Activated CD4-positive, alpha-beta T cell treated with anti-CD3 and anti-CD28 coated beads, Interleukin-2, amount 50 U/mL, for 1 hour (primary cell): ENCODE results near the gene EDEM1.
"Not testable (repeated sequence)": the region's sequence is repeated elsewhere in the genome, so short reads cannot be mapped to it uniquely, and the experiment has no call there.

Experiments
- DNase-seq: peaks from one replicate; pipeline ENCODE4 v3.0.0-alpha.2; 2020

EDEM1 gene

GRCh38 chr3:5179036-5179435 lies 8.5 kb upstream of the EDEM1 start:
- not testable (repeated sequence) for DNase-seq

GRCh38 chr3:5181469-5182141 lies 5.9 kb upstream of the EDEM1 start:
- no peak for DNase-seq

- not testable (repeated sequence) for DNase-seq
Measured at GRCh38 chr3:5183714-5184113, 3.8 kb upstream of the EDEM1 start.

GRCh38 chr3:5184499-5184898 lies 3.0 kb upstream of the EDEM1 start:
- DNase-seq, result no peak

- DNase-seq, result no peak
Measured at GRCh38 chr3:5185093-5185673, 2.3 kb upstream of the EDEM1 start.

- no peak for DNase-seq
Measured at GRCh38 chr3:5186089-5186857, 1.2 kb upstream of the EDEM1 start.

- no peak for DNase-seq
Measured at GRCh38 chr3:5186858-5187155, 700 bp upstream of the EDEM1 start.

- peak; percentile 48 for DNase-seq
Measured at GRCh38 chr3:5187920-5188418, 462 bp downstream of the EDEM1 start.

GRCh38 chr3:5188419-5189221 lies 1.1 kb downstream of the EDEM1 start:
- peak; percentile 57 for DNase-seq

- DNase-seq, result no peak
Measured at GRCh38 chr3:5190147-5190791, 2.8 kb downstream of the EDEM1 start.

- no peak for DNase-seq
Measured at GRCh38 chr3:5191555-5192304, 4.2 kb downstream of the EDEM1 start.

- DNase-seq, result no peak
Measured at GRCh38 chr3:5192571-5193365, 5.3 kb downstream of the EDEM1 start.

GRCh38 chr3:5194341-5194740 lies 6.8 kb downstream of the EDEM1 start:
- no peak for DNase-seq

- DNase-seq, result no peak
Measured at GRCh38 chr3:5194801-5195509, 7.4 kb downstream of the EDEM1 start.

GRCh38 chr3:5195605-5196004 lies 8.1 kb downstream of the EDEM1 start:
- DNase-seq, result no peak

- DNase-seq, result no peak
Measured at GRCh38 chr3:5197022-5197421, 9.5 kb downstream of the EDEM1 start.

GRCh38 chr3:5197470-5198312 lies 10.2 kb downstream of the EDEM1 start:
- peak; percentile 25 for DNase-seq

- no peak for DNase-seq
Measured at GRCh38 chr3:5198313-5198677, 10.8 kb downstream of the EDEM1 start.

GRCh38 chr3:5198986-5199731 lies 11.7 kb downstream of the EDEM1 start:
- DNase-seq, result no peak
